Panc1 (cell line): Measurements from ENCODE around the gene FLYWCH1. TPM values are rescaled to one million over a fixed set of nuclear protein-coding genes. Genes with fewer than 3 reads are reported as not detected.
"Not testable (repeated sequence)": the region's sequence is repeated elsewhere in the genome, so short reads cannot be mapped to it uniquely, and the experiment has no call there.

ENCODE experiments used
- ATAC-seq: fragments of 200-7000 bp; cut with Tn5 transposase; 2 replicates; pipeline ENCODE4 v1.9.1; 2020; ENCODE audit warnings: mild to moderate bottlenecking, moderate library complexity
- BruUV-seq: library from RNA; stranded (reverse); fragments of 400-500 nt; replicated peaks from 2 replicates; lab custom pipeline; 2021; lab: Mats Ljungman, UMichigan
- CTCF ChIA-PET: fragments of 300-600 bp; sonication (Branson Sonifier 250); formaldehyde crosslinking; loops from one replicate; lab custom pipeline; 2022; ENCODE audit warnings: antibody characterized with exemption; lab: Charles Lee
- POLR2A ChIA-PET: fragments of 300-600 bp; sonication (Branson Sonifier 250); formaldehyde crosslinking; loops from one replicate; lab custom pipeline; 2022; ENCODE audit warnings: antibody characterized with exemption; lab: Charles Lee
- DNase-seq: peaks from one replicate; pipeline ENCODE4 v3.0.0-alpha.2; 2010; ENCODE audit warnings: low read depth, low spot score
- H3K27ac ChIP-seq: 2 replicates; pipeline ENCODE4 v1.5.1; 2011; ENCODE audit warnings: mild to moderate bottlenecking, low read length, inconsistent platforms
- H3K27me3 ChIP-seq: fragments of 200-500 bp; sonication (Bioruptor generic); 2 replicates; pipeline ENCODE4 v1.6.0; 2014; ENCODE audit warnings: low read length, inconsistent platforms; ENCODE audit not compliant: control insufficient read depth, insufficient read depth
- H3K36me3 ChIP-seq: fragments of 200-500 bp; sonication (Bioruptor generic); 2 replicates; pipeline ENCODE4 v1.5.1; 2014; ENCODE audit warnings: inconsistent platforms, mild to moderate bottlenecking, low read length, moderate library complexity; ENCODE audit not compliant: control insufficient read depth, insufficient read depth
- H3K4me1 ChIP-seq: 2 replicates; pipeline ENCODE4 v1.5.1; 2011; ENCODE audit warnings: inconsistent platforms, mild to moderate bottlenecking, low read length, moderate library complexity; ENCODE audit not compliant: control insufficient read depth, insufficient read depth
- H3K4me3 ChIP-seq, 2 experiments: 2 replicates each; pipeline ENCODE4 v1.5.1; 2011 to 2012; ENCODE audit warnings: low read depth in 2 of 2, low read length in 2 of 2, mild to moderate bottlenecking in 2 of 2, inconsistent platforms in 1 of 2, moderate library complexity in 1 of 2
- H3K9me3 ChIP-seq: fragments of 200-500 bp; sonication (Bioruptor generic); 2 replicates; pipeline ENCODE4 v1.5.1; 2014; ENCODE audit warnings: low read depth, mild to moderate bottlenecking, inconsistent platforms, low read length, moderate library complexity; ENCODE audit not compliant: control insufficient read depth, insufficient read depth
- CTCF ChIP-seq: fragments of 450-650 bp; IDR thresholded peaks from 2 replicates; pipeline ENCODE4 v1.5.1; 2017; ENCODE audit warnings: mild to moderate bottlenecking
- POLR2AphosphoS5 ChIP-seq: IDR thresholded peaks from 2 replicates; pipeline ENCODE4 v1.6.1; 2012; ENCODE audit warnings: mild to moderate bottlenecking, low read depth, low read length, moderate library complexity
- REST ChIP-seq, 2 experiments: IDR thresholded peaks; 2 replicates each; pipeline ENCODE4 v1.6.1; 2011 to 2012; ENCODE audit warnings: low read depth in 2 of 2, control low read depth in 1 of 2, low read length in 1 of 2, mild to moderate bottlenecking in 1 of 2, moderate library complexity in 1 of 2; ENCODE audit not compliant: insufficient read depth in 1 of 2
- SIN3A ChIP-seq: IDR thresholded peaks from 2 replicates; pipeline ENCODE4 v1.6.1; 2012; ENCODE audit warnings: low read depth, mild to moderate bottlenecking, low read length, moderate library complexity, borderline replicate concordance; ENCODE audit not compliant: insufficient read depth
- TCF7L2 ChIP-seq: IDR thresholded peaks from 2 replicates; pipeline ENCODE4 v1.6.1; 2011; ENCODE audit warnings: mild to moderate bottlenecking, low read depth, low read length, inconsistent platforms
- in situ Hi-C: cut with HindIII; loops from 2 replicates; pipeline ENCODE4 v1.10.0; 2016; ENCODE audit warnings: low sequenced_read_pairs, low pct_unique_long_range_greater_than_20kb
- intact Hi-C: fragments of 100-400 bp; cut with micrococcal nuclease; formaldehyde crosslinking; loops from one replicate; pipeline ENCODE4 v1.10.0; 2022; ENCODE audit not compliant: unreplicated experiment
- total RNA-seq: library from RNA; stranded (reverse); gene quantifications from one replicate; pipeline ENCODE4 v1.2.1, GENCODE V29; 2021; ENCODE audit not compliant: unreplicated experiment

FLYWCH1 gene
- total RNA-seq, 1 experiment from 2014 or later = 67.9 TPM

GRCh38 chr16:2929693-2930092, 18.0 kb downstream of the FLYWCH1 start:
- Histone ChIP-seq H3K27me3 (no peaks in the 10 kb centered on the region), H3K4me3 (no peak overlapping the region), H3K4me1 (no peaks in the 10 kb centered on the region), H3K36me3 (no peaks in the 10 kb centered on the region), H3K27ac (no peak overlapping the region), H3K9me3 (no peaks in the 10 kb centered on the region)
- ATAC-seq = no peak
- DNase-seq = no peak
- in situ Hi-C loops = no loop called here
- ChIA-PET POLR2A (no interaction called here), CTCF (no interaction called here)
- intact Hi-C loops = no loop called here
- no peak for TF ChIP-seq TCF7L2
- no peak for TF ChIP-seq REST (IDR thresholded peaks at IDR 0.05; ENCODE audit: insufficient read depth in 1 of 2, low read depth in 2 of 2, low read length in 1 of 2)
- TF ChIP-seq CTCF = no peak
- no peak for TF ChIP-seq POLR2AphosphoS5
- no peak for TF ChIP-seq SIN3A
- no TSS peak for BruUV-seq

GRCh38 chr16:2930236-2930635, 18.5 kb downstream of the FLYWCH1 start:
- intact Hi-C loops (no loop called here), in situ Hi-C loops (no loop called here)
- H3K36me3 ChIP-seq = no peaks in the 10 kb centered on the region
- BruUV-seq = no TSS peak
- ChIA-PET CTCF (no interaction called here), POLR2A (no interaction called here)
- ATAC-seq = no peak
- H3K4me3 ChIP-seq = no peak overlapping the region
- no peaks in the 10 kb centered on the region for H3K4me1 ChIP-seq
- no peak overlapping the region for H3K27ac ChIP-seq
- DNase-seq = no peak
- no peaks in the 10 kb centered on the region for H3K9me3 ChIP-seq
- H3K27me3 ChIP-seq = no peaks in the 10 kb centered on the region
- TF ChIP-seq SIN3A (no peak), CTCF (no peak), POLR2AphosphoS5 (no peak), REST (IDR thresholded peaks at IDR 0.05; ENCODE audit: insufficient read depth in 1 of 2, low read depth in 2 of 2, low read length in 1 of 2) (no peak), TCF7L2 (no peak)

GRCh38 chr16:2931231-2931914, 19.6 kb downstream of the FLYWCH1 start:
- H3K9me3 ChIP-seq, in situ Hi-C loops, CTCF ChIA-PET, intact Hi-C loops, H3K4me1 ChIP-seq, H3K27ac ChIP-seq, ATAC-seq, H3K4me3 ChIP-seq, H3K36me3 ChIP-seq, H3K27me3 ChIP-seq, POLR2A ChIA-PET, DNase-seq, BruUV-seq: not testable (repeated sequence)
